HG03108 (cell line): ENCODE results near the gene SH2D3A.
"Not testable (repeated sequence)": the region's sequence is repeated elsewhere in the genome, so short reads cannot be mapped to it uniquely, and the experiment has no call there.

ENCODE experiments used
- ATAC-seq: cut with Tn5 transposase; IDR thresholded peaks from one replicate; pipeline ENCODE4 v1.9.1; 2021; ENCODE audit warnings: moderate library complexity; ENCODE audit not compliant: unreplicated experiment

The SH2D3A gene

DNA sequence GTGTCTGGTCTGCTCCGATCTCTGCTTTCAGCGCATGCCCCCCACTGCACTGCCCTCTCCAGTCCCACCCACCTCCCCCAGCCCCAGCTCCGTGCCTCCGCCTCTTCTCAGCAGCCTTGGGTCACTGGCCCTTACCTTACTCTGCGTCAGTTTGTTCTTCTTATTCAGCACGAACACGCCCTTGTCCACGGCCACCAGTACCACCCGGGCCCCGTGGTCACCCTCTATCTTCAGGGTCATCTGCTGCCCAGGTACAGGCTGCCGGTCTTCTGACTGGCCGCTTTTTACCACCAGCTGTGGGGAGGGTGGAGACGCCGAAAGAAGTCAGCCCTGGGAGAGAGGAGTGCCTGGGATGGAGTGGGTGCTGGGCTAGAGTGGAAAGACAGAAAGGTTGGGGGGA, 57.7 kb downstream of the SH2D3A start:
- ATAC-seq, result no peak

DNA sequence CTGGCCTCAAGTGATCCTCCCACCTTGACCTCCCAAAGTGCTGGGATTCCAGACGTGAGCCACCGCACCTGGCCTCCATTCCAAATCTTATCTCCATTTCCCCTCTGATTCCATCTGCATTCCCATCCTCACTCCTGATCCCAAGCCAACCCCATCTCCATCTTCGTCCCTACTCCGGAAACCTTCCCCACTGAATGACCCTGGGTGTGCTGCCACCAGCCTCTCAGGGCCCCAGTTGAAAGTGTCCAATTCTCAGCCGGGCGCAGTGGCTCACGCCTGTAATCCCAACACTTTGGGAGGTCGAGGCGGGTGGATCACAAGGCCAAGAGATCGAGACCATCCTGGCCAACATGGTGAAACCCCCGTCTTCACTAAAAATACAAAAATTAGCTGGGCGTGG, 58.3 kb downstream of the SH2D3A start:
- not testable (repeated sequence) for ATAC-seq

DNA sequence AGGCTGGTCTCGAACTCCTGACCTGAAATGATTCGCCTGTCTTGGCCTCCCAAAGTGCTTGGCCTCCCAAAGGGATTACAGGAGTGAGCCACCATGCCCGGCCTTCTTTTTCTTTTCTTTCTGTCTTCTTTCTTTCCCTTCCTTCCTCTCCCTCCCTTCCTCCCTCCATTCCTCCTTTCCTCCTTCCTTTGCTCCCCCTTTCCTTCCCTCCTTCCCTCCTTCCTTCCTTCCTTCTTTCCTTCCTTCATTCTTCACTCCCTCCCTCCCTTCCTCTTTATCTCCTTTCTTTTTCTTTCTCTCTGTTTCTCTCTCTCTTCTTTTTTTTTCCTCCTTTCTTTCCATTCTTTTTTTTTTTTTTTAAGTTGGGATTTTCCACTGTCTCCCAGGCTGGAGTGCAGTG, 58.9 kb downstream of the SH2D3A start:
- no peak for ATAC-seq

DNA sequence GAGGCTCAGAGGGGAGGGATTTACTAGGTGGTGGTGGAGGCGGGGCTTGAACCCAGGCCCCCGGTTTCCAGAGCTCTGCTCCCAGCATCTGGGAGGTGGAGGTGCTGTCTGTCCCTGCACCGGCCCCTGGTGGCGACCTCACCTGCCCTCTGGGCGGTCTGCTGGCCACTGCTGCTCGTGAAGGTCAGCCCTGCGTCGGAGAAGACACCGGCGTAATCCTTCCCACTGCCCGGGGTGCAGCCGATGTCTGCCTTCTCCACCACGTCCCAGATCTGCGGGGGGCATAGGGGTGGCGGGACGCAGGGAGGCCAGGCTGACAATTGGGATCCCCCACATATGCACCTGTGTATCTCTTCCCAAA, 59.6 kb downstream of the SH2D3A start:
- ATAC-seq, result no peak

DNA sequence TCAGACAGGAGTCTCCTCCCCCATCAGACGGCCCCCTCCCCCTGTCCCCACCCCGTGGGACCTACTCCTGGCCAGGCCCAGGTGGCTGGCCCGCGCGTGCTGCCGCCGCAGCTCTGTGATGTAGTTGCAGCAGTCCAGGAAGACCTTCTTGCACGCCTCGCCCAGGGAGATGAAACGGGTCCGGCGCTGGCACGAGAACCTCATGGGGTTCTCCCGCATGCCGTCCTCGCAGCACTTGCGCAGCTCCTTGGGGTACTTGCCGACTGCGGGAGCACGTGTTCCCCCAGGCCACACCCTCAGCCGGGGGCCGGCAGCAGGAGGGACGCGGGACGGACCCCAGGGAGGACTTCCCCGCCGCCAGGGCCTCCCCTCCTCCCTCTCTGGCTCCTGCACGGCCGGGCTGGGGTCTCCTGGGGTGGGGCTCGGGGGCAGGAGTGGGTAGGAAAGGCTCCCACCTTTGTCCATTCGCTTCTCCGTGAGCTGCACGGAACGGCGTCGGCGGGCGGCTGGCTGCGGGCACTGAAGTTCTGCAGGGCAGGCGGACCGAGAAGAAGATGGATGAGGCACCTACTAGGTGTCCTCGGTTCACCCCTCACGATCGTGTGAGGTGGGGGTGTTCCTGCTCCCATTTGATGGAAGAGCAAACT, 60.1 kb downstream of the SH2D3A start:
- no peak for ATAC-seq

DNA sequence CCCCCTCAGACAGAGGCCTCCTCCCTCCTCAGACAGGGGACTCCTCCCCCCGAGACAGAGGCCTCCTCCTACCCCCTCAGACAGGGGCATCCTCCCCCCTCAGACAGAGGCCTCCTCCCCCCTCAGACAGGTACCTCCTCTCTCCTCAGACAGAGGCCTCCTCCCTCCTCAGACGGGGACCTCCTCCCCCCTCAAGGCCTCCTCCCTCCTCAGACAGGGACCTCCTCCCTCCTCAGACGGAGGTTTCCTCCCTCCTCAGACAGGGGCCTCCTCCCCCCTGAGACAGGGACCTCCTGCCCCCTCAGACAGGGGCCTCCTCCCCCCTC, 60.6 kb downstream of the SH2D3A start:
- no peak for ATAC-seq

DNA sequence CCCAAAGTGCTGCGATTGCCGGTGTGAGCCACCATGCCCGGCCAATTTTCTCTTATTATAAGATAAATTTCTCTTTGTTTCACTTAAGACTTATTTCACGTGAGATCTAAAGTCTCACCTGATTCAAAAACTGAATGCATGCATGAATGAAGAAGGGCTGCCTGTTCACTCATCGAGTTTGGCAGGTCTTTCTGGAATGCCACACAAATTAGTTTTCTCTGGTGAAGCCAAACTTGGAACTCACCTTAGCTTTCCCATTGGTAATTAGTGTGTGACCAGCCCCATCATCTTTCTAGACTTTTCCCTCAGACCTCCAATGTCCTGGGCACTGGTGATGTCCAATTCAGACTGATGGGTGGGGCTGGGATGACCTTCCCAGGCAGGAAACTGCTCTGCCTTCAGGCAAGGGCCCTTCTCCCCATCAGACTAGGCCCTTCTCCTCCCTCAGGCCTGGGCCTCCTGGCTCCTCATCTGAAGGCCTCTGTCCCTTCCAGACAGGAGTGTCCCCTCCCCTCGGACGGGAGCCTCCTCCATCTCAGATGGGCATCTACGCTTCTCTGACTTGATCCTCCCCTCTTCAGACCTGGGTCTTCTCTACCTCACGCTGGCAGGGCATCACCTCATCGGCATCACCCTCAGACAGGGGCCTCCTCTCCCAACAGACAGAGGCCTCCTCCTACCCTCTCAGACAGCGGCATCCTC, 61.2 kb downstream of the SH2D3A start:
- ATAC-seq, result no peak
